SIG-M5 (cell line): ENCODE measurements around the gene POLD3.
A peak's percentile ranks its signal among the peaks of the same experiment; 100 is the strongest.

Experiments
- DNase-seq: peaks from one replicate; lab custom pipeline; 2025; lab: John Stamatoyannopoulos, UW

Gene POLD3

DNA sequence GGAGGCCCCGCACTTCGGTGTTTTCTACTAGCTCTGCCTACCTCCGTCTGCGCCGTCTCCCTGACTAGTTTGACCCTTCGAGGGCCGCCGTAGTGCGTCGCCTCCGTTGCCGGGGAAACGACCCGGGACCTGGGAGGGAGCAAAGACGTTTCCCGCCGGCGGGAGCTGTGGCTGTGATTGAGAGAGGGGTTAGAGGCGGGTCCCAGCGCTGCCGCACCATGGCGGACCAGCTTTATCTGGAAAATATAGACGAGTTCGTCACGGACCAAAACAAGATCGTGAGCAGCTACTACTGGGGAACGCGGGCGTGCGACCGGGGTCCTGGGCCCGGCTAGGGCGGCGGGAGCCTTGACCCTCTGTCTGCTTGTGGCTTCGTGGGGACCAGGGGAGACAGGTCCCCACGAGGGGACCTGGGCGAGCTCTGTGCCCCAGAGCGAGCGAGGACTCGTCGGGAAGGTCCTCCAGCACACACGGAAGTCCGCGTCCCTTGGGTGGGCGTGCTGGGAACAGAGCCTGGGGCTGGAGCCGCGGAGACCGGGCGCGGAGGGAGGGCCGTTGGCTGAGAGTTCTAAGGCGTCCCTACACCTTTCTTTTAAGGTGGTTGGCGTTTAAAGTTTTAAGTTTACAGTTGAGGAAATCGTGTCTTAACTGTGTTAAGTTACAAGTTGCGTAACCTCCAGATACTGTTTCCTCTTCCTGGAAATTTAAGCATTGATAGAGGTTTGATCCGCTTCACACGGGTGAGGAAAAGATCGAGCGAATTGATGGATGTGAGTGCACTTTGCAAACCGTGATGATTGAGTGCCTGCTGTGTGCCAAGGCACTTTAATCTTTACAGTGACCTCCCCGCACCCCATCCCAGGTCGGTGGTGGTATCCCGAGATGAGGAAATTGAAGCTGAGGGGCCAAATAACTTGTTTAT lies at the start of gene POLD3:
Gene POLD3 (plus strand): TSS at position 142 of the 922 bp plus-strand sequence. CDS start 77 bp downstream, at position 219.
- DNase-seq = peak; percentile 3

- DNase-seq = no peak
These were observed 48.4 kb upstream of the POLD3 start for GRCh38 chr11:74543991-74544390.

DNA sequence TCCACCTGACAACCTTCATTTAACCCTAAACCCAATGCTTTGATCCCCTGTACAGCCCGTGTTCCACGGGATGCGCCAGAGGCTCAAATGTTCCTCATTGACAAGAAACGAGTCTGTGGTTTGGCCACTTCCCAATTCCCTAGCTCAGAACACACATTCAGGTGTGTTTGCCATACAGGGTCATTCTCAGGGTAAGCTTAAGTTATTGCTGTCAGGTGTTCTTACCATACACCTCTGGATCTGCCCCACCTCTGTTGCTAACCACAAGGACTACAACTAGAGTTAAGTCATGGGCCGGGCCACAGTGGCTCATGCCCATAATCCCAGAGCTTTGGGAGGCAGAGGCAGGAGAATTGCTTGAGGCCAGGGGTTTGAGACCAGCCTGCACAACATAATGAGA lies 45.6 kb upstream of the POLD3 start:
- DNase-seq = no peak

DNA sequence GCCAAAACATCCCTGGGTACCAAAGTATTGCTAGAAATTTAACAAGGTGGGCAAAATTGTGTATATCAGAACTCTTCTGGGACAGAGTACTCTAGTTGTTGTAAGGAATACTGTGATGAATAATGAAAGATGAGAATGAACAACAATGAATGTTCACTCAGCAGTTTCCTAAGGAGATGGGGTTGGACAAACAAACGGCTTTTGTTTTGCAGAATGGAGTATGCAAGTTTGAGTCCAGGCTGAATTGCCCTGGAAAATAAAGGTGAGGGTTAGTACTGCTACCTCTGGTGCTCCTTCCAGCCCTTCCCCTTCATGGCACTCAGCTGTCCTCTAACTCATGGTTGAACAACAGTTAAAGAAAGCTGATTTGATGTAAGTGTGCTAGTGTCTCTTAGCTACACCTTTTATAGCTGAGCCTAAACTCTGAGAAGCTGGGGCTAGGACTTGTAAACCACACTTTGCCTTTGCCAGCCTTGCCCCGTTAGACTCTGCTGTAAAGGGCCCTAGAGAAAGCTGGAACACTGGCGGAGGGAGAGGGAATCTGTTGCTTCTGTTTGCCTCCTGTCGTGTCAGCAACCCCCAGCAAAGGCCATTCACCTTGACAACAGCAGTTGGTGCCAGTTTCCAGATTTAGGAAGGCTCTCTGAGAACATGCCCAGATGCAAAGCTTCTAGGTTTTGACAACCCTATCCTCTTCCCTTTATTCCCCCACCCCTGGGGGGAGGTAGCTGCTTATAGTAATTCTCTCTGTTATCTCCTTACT lies 41.2 kb upstream of the POLD3 start:
- no peak for DNase-seq

- no peak for DNase-seq
These were observed 40.6 kb upstream of the POLD3 start for GRCh38 chr11:74551754-74552145.

GRCh38 chr11:74557526-74557925 lies 34.9 kb upstream of the POLD3 start:
- DNase-seq = no peak

DNA sequence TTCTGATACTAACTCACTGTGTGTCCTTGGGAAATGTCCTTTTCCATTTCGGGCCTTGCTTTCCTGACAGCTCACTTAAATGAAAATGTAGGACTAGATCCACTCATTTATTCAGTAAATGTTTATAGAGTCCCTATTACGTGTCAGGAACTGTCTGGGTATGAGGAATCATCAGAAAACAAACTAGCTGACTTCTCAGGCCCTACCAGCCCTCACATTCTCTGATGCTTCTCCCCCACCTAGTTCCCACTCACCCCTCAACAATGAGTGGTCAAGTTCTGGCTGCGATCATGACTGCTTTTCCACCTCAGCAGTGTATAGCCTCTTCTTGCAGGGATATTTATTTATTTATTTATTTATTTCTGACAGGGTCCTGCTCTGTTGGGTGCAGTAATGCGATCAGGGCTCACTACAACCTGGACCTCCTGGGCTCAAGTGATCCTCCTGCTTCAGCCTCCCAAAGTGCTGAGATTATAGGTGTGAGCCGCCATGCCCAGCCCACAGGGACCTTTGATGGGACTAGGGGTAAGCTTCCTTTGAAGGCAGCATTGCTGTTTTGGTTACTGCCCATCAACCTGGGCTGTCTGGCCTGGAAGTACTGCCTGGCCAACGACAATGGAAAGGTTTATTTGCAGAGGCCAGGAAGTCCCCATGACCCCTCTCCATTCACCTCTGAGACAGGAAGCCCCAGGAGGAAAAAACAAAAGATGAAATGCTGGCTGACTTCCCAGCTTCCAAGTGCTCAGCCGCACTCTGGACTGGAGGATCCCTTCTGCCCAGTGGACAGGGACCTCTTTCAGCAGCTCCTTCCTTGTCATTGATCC lies 33.1 kb upstream of the POLD3 start:
- no peak for DNase-seq

- no peak for DNase-seq
These were observed 32.5 kb upstream of the POLD3 start for GRCh38 chr11:74559934-74560309.

DNA sequence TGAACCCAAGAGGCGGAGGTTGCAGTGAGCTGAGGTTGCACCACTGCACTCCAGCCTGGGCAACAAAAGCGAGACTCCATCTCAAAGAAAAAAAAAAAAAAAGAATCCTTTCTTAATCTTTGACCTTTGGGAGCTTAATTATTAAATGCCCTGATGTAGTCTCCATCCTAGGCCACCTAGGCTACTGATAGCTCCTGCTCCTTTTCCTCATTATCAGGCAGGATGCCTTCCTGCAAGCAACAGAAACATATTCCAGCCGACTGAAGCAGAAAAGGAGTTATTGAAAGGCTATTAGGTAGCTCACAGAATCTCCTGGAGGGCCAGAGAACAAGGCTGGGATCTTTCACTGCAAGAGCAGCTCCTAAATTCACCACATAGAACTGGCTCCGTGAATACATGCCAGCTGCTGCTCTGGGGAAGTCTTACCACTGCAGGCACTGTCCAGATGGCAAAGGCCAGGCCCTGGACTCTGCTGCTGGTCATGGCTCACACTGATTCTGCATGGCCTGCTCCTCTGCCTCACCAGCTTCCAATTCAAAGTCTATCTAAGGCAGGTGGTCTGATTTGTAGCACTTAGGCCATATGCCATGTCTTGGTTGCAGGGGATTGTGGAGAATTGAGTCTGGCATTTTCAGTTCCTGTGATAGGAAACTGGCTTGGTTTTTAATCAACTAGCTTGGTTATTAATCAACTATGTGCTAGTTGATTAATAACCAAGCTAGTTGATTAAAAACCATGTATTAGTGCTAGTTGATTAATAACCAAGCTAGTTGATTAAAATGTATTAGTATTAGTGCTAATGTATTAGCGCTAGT lies 26.0 kb upstream of the POLD3 start:
- DNase-seq = no peak

DNA sequence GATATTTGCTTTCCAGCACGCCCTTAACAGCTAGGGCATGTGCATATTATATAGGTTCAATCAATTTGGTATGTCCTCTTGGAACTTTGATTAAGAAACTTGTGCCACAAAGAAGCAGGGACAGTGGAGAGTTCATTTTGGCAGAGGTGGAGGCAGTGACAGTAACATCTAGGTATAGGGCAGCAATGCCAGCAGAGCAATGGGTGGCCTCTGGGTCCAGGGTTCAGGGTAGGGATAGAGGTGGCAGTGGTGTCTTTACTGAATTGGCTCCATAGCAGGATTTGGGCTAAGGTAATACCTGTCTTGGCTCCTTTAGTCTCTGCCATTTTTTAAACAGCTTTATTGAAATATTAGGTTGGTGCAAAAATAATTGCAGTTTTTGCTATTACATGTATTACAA lies 24.4 kb upstream of the POLD3 start:
- no peak for DNase-seq

- no peak for DNase-seq
These were observed 21.9 kb upstream of the POLD3 start for GRCh38 chr11:74570266-74571061.

DNA sequence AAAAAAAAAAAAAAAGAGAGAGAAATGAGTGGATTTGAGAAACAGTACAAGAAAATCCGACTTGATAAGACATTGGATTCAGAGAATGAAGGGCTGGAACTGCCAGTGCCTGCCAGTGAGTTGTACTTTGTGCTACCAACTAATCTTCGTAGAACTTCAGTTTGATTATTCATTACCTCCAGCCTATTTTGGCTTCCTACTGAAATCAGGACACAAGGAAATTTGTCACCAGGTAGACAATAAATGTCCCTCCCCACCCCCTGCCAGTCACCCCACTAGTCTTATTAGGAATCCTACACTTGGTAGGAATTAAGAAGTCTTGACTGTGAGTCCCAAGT lies 21.4 kb upstream of the POLD3 start:
- DNase-seq = no peak

DNA sequence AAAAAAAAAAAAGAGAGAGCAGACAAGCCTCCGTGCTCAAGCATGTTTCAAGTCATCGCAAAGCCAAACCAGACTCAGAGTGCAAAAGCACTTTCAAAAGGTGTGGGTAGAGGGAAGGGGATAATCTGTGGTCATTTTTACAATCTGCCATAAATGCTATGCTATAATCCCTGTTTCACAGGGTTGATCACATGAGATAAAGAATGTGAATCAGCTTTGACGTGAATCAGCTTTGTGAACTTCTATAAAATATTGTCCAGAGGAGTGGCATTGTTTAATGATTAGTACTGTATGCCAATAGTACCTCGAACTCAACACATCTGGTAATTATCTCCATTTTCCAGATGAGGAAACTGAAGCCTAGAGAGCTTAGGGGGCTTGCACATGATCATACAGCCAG lies 20.0 kb upstream of the POLD3 start:
- no peak for DNase-seq

DNA sequence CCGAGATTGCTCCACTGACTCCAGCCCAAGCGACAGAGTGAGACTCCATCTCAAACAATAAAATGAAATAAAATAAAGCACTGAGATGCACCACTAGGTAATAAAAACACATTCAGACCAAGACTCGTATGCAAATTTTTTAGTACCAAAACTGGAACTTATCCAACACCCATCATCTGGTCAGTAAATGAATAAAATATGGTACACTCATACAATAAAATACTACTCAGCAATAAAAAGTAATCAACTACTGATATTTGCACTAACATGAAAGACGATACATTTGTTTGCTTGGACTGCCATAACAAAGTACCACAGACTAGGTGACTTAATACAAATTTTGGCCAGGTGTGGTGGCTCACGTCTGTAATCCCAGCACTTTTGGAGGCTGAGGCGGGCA lies 17.8 kb upstream of the POLD3 start:
- DNase-seq = no peak

GRCh38 chr11:74575999-74576398 lies 16.4 kb upstream of the POLD3 start:
- no peak for DNase-seq

- DNase-seq = no peak
These were observed 15.2 kb upstream of the POLD3 start for GRCh38 chr11:74577181-74577580.

DNA sequence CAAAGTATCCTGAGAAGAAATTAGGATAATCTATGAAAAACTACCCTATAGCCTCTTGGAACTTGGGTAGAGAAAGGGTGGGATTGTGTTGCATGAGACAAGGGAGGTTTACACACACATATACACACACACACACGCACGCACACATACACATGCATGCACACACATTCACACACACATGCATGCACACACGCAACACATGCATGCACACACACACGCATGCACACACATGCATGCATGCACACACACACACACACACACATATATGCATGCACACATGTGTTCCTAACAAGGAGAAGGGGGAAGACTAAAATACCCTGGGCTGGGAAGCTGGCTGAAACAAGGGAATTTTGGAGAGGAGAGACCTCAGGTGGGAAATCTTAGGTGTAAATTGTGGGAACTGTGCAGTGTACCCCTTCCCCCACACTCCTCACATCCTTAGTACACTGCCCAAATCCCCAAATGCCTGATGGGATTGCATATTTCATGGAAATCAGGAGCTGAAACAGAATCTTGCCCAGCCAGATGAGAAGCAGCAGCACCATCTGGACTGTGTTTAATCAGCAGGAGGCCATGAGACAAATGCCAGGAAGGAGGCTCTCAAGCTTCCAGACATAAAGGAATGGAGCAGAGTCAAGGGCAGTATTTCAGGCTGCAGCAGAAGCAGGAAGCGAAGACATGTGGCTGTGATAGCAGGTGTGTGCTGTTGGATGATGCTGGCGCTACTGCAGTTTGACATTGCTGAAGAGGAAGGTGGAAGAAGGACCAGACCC lies 14.6 kb upstream of the POLD3 start:
- no peak for DNase-seq

DNA sequence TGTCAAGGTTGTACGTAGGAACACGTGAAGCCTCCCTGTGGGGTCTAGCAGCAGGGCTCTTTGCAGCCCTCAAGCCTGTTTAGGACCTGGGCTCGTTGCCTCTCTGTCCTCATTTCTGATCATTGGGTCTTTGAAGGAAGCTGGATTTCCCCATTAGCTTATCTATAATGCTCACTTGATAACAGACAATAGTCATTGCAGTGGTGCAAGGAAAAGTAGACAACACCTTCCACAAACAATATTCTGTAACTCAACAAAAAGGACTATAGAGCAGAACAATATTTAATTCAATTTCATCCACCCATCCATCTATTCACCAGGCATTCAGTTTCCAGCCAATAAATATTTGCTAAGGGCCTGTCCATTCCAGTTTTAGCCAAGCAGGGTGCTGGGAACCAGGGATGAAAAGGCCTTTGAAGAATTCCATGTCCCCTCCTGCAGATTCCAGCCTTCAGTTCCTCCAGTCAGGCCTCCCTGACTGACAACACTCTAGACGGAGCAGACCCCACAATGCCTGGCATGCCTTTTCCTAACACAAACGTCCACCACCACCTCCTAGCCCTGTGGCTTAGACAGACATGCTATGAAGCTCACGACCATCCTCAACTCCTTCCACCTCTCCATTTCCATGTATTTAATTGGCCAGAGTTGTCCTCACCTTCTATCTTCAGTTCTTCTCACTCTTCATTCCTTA lies 12.7 kb upstream of the POLD3 start:
- no peak for DNase-seq

GRCh38 chr11:74581954-74582547 lies 10.3 kb upstream of the POLD3 start:
- DNase-seq = no peak
